ENCODE data around the gene NSFL1C.

The NSFL1C gene

DNA sequence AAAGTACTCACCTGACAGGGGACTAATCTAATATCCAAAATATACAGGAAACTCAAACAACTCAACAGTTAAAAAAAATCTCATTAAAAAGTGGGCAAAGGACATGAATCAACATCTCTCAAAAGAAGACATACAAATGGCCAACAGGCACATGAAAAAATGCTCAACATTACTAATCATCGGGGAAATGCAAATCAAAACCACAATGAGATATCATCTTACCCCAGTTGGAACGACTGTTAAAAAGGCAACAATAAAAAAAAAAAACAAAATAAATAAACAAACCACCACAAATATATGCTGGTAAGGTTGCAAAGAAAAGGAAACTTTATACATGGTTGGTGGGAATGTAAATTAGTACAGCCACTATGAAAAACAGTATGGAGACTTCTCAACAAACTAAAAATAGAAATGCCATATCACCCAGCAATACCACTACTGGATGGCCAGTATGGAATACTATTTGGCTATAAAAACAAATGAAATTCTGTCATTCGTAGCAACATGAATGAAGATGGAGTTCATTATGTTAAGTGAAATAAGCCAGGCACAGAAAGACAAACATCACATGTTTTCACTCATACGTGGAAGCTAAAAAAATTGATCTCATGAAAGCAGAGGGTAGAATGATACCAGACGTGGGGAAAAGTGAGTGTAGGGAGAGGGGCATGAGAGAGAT lies 17.9 kb upstream of the NSFL1C start:
- no peak for DNase-seq (ENCODE audit: low spot score)

DNA sequence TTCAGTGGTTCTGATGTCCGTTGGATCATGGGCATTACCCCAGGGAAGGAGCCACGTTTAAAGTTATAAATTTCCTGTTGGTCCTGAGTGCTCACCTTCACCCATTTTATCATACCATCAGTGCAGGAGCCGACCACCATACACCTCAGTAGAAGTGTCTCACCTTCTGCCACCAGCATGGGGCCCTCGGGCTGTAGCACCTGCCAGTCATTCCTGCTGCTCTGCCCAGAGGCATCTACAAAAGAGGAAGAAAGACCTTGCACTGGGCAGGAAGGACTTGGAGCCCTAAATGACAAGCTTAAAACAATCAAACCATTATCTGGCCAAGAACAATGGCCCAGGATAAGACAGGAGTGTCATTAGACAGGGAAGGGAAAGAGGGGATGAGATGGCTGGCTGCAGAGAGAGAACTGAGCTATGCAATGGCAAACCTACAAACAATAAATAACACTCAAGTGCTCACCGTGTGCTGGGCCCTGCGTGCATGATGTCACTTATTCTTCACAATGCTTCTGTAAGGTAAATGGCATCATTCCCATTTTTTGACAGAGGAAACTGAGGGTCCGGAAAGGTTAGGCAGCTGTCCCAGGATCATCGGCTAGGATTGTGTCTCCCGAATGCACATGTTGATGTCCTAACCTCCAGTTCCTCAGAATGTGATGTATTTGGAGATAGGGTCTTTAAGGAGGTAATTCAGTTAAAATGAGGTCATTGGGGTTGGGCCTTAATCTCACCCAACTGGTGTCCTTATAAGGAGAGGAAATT lies 13.4 kb upstream of the NSFL1C start:
- no peak for DNase-seq (ENCODE audit: low spot score)

DNA sequence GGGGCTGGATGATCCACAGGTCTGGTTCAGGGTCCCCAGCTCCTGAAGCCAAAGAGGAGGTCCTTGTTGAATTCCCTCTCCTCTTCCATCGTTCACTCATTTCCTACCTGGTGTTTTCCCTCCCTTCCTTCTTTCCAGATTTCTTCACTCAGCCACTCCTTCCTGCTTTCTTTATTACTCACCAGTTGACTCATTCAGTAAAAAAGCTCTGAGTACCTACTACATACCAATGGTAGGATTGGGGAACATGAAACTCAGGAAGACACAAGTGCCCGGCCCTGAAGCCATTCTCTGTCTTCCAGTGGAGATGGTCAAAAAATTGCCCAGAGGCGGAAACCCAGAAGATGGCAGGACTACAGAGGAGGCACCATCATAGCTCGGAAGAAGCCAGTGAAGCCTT lies 11.9 kb upstream of the NSFL1C start:
- DNase-seq (ENCODE audit: low spot score), result peak; percentile 40

DNA sequence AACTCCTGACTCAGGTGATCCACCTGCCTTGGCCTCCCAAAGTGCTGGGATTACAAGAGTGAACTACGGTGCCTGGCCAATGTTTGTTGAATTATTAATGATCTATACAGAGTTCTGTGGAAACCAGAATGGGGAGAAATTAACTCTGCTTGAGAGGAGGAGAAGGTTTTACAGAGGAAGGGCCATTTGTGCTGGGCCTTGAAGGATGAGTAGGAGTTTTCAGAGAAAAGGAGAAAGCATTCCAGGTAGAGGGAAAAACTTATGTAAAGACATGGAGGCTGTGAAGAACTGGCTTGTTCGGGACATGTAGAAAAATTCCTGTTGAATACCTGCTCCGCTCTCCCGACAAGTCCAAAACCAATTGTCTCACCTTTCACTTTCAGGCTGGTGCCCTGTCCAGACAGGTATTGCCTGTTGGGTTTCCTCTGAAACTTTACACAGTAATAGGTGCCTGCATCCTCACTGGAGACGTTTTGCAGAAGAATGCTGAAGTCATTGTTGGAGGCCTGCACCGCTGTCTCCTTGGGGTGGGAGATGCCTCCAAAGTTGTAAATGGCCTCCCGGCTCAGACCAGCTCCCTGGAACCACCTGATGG lies 11.3 kb upstream of the NSFL1C start:
- DNase-seq (ENCODE audit: low spot score), result no peak

DNA sequence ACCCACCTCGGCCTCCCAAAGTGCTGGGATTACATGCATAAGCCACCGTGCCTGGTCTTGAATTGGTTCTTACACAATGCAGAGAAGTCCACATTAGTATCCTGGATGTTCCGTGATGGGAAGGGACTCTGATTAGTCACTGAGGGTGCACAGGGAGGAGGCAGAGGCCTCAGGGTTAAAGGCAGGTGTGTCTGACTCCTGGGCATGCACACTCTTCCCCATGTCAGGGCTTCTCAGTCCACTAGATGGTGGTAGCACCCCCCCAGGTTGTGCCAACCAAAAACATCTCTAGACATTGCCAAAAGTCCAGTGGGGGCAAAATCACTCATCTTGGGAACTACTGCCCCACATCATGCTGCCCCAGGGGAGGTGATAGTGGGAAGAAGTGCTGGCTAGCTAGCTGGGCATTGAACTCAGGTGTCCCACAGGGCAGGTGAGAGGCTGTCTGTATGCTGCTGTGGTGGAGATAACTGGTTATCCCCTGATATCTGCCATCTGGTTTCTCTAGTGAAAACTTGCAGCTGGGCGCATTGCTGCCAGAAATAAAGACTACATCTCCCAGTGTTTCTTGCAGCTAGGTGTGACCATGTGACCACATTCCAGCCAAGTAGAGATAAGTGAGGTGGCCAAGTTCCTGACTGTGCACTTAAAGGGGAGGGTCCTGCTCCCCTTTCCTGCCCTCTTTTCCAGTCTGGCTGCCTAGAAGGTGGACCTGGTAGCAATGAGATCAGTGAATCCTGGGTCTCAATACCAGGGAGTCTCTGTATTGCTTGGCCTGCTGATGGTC lies 8.4 kb upstream of the NSFL1C start:
- no peak for DNase-seq (ENCODE audit: low spot score)

DNA sequence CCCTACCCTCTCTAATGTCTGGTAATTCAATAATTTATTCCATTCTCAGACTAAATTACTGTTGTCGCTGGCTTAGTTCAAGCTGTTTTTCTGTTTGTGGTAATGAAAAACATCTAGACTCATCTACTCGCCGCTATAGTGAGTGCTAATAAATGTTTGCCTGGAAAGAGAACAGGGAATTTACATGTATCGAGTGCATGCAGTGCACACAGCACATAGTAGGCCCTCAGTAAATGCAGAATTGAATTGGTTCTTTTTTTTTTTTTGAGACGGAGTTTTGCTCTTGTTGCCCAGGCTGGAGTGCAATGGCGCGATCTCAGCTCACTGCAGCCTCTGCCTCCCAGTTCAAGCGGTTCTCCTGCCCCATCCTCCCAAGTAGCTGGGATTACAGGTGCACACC lies 7.7 kb upstream of the NSFL1C start:
- DNase-seq (ENCODE audit: low spot score), result no peak

DNA sequence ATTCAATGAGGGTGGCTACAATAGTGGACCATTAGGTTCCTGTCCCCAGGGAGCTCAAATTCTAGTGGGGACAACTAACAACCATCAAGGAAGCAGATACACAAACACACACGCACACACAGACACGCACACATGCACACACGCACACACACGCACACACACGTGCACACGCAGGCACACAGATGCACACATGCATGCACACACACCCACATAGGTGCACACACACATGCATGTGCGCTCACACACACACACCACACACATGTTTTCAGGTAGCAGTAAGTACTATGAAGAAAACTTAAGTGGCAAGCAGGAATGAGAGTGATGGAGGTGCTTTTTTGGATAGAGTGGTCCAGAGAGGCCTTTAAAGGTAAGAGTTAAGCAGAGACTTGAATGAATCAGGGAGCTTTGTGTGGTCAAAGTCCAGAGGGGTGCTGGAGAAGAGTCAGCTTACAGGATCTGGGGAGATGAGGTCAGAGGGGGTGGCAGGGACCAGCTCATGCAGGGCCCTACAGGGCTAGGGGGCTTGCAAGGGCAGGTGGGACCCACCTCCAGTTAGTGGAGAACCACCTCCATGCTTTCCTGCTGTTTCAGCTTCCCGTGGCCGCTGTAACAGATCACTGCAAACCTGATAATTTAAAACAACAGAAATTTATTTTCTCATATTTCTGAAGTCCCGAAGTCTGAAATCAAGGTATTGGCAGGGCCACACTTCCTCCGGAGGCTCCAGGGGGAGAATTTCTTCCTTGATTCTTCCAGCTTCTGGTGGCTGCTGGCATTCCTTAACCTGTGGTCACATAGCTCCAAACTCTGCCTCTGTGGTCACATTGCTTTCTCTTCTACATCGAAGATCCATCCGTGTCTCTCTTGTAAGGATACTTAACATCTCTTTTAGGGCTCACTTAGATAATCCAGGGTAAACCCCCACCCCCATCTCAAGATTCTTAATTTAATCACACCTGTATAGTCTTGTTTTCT lies 6.9 kb upstream of the NSFL1C start:
- no peak for DNase-seq (ENCODE audit: low spot score)

DNA sequence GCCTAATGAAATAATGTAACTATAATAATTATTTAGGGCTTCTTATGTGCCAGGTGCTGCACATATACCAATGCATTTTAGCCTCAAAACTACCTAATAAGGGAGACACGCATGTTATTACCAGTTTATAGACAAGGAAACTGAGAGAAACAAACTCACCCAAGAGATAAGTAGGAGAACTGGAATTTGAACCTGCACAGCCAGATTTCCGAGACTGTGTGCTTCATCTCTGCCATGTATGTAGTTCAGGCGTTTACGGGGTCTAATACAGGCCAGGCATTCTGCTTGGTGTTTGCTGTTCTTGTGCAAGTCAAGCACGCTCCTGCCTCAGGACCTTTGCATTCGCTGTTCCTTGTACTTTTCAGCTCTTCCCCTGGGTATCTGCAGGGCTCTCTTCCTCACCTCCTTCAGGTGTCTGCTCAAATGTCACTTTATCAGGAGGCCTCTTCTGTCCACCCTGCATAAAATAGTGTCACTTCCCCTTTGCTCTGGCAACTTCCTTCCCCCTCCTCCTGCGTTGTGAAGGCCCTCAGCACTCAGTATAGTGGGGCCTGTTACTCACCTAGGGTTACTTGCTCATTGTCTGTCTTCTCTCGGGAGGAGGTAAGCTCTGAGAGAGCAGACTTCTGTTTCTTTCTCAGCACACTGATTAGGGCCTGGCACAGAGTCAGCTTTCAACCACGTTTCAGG lies 6.1 kb upstream of the NSFL1C start:
- no peak for DNase-seq (ENCODE audit: low spot score)

DNA sequence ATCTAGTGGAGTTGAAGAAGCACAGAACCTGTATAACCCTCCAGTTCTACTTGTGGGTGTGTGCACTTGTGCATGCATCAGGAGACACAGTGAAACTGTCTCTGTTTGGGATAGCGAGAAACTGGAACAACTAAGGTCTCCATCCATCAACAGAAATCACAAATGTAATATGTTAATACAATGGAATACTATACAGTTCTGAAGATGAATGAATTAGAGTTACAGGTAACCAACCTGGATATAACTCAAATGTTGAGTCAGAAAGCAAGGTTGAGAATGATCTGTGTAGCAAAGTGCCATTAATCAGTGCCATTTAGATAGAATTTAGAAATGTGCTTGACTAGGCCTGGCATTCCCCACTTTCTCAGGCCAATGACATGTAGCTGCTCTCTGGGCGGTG lies 4.6 kb upstream of the NSFL1C start:
- no peak for DNase-seq (ENCODE audit: low spot score)

DNA sequence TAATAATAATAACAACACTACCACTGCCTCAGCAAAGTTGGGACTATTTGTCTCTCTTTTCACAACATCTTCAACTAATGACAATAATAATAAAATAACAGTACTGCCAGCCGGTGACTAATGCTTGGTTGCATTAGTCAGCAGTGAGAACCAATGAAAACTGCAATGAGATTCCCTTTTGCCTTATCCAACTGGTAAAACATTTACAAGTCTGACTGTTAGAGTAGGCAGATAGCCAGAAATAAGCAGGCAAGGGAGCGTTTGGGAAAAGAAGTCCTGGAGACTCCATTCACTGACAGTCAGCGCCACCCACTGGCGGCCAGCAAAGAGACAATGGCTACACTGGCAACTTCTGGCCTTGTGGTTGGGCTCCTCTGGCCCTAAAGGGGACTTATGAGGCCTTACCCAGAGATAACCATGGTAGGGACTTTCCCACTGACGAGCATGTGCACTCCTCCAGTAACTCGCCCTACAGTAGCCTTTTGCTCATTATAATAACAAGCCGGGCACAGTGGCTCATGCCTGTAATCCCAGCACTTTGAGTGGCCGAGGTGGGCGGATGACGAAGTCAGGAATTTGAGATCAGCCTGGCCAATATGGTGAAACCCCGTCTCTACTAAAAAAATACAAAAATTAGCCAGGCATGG lies 3.4 kb upstream of the NSFL1C start:
- DNase-seq (ENCODE audit: low spot score), result peak; percentile 85

DNA sequence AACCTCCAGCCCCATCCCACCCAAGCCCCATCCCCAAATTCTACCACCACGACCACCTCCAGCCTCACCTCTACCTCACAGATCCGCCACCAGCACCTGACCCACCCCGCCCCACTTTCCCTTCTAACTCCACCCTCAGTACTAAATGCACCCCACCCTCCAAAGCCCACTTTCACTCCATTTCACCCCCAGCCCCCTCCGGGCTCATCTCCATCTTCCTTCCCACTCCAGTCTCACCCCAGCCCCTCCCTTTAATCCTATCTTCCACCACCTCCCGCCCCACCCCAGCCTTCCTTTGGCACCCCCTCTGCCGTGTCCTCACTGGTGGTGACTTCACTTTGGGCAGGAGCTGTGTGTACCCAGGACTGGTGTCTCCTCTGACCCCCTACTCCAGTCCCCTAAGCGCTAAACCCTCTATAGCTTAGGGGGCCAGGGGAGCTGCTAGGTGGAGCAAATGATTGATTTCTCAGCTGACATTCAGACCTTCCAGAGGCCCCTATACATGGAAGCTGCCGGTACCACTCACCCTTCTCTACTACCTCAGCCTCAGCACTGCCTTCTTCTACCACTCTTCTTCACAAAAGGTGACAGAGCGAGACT lies 2.8 kb upstream of the NSFL1C start:
- DNase-seq (ENCODE audit: low spot score), result no peak

DNA sequence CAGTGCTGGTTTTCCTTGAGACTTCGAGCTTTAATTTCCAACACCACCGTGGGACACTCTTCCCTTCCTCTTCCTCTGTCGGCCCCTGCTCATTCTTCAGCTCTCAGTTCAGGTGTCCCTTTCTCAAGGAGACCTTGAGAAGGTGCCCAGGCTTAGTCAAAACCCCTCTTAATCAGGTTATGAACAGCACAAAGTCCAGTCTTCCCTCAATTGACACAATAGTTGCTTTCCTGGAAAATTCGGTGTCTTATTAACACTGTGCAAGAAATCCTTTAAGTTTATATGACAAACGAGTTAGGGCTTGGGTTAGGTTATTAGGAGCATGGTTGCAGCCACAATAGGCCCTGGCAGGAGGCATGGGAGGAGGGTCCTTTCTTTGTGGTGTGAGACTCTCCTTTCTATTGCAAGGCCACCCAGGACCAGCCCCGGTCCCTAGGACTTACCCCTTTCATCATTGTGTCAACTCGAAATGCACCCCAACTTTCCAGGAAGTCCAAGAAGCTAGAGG lies 1.5 kb upstream of the NSFL1C start:
- no peak for DNase-seq (ENCODE audit: low spot score)

DNA sequence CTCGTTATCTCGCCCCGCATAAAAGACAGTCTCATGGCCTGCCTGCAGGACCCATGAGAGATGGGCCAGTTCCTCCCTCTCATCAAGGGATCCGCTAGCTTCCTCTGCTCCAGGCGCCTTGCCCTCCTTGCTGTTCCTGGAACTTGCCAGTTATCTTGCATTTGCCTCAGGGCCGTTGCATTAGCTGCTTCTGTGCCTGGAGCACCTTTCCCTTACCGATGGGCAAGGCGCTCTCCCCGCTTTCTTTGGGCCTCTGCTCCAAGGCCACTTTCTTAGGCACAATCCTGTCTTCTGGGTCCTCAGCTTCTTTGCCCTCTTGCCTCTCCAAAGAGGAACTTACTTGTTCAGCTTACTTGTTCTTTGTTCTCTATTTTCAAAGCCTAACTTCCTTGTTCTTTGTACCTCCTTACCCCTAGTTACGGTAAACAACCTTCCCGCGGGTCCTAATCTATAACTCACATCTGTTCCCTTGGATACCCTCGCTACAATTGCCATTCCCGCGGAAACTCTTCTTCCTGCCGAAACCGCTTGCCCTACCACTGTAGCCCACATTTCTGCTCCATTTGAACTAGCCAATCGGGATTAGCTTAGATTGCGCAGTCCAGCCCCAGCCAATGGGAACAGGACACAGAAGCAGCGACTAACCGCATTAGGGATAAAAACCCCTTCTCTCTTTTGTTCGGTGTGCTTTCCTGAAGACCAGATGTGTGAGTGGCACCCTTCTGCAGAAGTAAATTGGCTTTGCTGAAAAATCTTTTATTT lies 887 bp upstream of the NSFL1C start:
- no peak for DNase-seq (ENCODE audit: low spot score)

DNA sequence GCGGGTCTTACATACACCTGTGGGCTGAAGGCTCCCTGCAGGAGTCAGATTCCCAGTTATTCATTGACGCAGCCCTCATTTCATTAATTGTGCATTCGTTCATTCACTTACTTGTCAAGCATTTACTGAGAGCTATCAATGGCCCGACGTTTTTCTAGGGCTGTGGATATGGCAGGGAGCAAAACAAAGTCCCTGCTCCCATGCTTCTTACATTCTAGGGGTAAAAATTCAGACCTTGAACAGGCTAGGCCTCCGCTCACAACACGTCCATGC lies 369 bp upstream of the NSFL1C start:
- no peak for DNase-seq (ENCODE audit: low spot score)

DNA sequence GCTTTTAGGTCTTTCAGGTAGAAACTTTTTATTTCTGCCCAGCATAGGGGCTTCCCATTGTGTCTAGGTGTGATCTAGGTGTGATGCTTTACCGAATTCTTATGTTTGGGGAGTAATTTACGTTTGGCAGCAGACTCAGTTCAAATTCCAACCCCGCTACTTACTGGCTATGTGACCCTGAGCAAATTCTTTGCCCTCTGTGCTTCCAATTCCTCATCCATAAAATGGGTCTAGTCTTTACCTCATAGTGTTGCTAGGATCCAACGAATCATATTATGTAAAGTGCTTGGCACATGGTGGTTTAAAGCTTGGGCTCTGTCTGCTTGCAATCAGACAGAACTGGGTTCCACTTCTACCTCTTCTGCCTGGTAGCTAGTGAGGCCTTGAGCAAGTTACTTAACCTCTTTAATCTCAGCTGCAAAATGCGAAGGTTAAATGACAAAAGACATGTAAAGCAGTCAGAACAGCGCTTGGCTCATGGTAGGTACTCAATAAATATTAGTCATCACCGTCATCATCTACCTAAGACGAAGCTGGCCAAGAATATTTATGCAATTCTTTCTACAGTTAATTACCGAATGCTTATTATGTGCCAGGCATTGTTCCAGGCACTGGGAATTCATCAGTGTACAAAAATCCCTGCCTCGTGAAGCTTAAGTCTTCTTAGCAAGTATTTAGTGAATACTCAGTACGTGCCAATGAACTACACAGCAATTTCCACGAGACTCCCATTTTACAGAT lies 1.0 kb downstream of the NSFL1C start:
- no peak for DNase-seq (ENCODE audit: low spot score)

DNA sequence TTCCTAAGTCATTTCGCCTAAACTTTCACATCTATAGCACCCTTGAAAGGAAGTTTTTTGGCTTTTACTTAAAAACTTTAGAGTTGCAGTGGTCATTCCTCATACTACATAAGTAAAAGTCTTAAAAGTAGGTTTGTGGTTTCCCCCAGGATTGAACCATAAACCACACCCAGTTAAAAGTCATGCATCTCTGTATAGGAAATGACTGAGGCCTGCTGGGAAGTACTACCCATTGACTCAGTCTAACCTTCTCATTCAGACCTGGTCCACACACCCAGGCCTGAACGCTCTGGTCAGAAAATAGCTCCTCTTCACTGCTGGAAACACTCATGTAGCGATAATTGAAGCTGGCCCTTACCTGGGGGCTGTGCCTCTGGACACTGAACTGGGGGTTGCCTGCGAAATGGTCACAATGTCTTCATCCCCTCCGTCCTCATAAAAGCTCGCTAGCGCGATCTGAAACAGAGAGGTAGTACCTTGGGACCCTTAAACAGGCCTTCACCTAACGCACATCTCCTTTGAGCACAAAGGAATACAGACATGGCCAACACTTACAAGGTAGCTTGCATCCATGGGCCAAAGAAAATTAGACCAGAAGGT lies 2.6 kb downstream of the NSFL1C start:
- no peak for DNase-seq (ENCODE audit: low spot score)

DNA sequence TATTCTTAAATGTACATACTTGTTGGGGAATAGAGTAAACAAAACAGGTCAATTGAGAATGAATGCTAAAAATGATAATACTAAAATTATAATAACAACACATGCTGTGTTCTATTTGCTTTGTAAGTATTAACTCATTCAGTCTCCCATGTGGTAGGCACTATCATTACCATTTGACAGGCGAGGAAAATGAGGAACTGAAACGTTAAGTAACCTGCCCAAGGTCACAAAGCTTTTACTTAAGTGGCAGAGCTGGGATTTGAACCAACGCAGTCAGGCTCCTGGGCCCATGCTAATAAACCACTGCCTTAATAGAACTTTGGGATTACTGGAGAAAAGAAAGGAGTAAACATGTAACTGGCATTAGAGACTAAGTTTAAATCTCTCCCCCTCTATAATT lies 3.8 kb downstream of the NSFL1C start:
- DNase-seq (ENCODE audit: low spot score), result no peak

DNA sequence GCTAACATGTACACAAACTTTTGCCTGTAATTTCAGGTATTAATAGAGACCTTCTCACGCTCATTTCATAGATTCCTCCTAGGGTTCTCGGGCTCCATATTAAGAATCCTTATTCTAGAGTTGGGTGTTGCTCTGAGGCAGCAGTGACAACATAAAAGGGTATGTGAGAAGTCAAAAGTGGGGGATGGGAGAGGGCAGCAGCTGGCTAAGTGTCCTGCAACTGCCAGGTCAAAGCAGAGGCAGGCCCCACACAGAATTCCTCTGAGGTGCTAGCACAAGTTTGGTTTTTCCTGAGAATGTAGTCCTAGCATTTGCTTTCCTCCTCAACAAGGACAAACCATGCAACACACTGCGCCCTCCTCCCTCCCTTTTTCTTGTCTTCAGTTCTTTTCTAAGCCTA lies 4.6 kb downstream of the NSFL1C start:
- DNase-seq (ENCODE audit: low spot score), result peak; percentile 12
